NT2/D1 (cell line): ENCODE results near the gene KRTAP13-3.

ENCODE experiments used
- YY1 ChIP-seq: IDR thresholded peaks from 2 replicates; pipeline ENCODE4 v1.6.1; 2011; ENCODE audit not compliant: insufficient read length, insufficient read depth
- ZNF274 ChIP-seq: IDR thresholded peaks from 2 replicates; pipeline ENCODE4 v1.6.1; 2011; ENCODE audit warnings: mild to moderate bottlenecking, low read depth, low read length

DNA sequence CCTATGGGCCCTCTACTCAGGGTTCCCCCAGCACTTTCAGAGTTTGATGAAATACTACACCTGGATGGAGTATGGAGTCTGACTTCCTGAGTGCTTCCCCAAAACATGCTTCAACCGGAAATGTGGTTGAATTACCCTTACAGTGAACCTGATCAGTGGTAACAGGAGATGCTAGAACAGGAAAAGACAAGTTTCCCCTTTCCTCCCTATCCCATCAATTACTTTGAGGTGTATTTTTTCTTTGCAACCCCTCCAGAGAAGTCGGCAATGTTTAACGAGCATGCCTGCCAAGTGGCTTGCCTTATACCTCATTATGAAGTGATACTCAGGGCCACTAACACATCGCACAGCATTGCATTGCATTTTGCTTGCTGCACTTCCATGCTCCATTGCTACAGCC is 21.3 kb upstream of the KRTAP13-3 start:
- TF ChIP-seq YY1 (no peak), ZNF274 (no peak)
